Measurements from ENCODE around the gene CHRNB2. TPM values are rescaled to one million over a fixed set of nuclear protein-coding genes. Genes with fewer than 3 reads are reported as not detected.

The CHRNB2 gene
- polyA plus RNA-seq, 3 donors = 0.47 to 0.75 (median 0.47) TPM

- no peak for DNase-seq (ENCODE audit: low read depth in 3 of 3, low spot score in 2 of 3)
Observed at GRCh38 chr1:154577346-154578057, 9.9 kb downstream of the CHRNB2 start.

- no peak for DNase-seq (ENCODE audit: low read depth in 3 of 3, low spot score in 2 of 3)
Observed at GRCh38 chr1:154578058-154578418, 10.5 kb downstream of the CHRNB2 start.

- DNase-seq (ENCODE audit: low read depth in 3 of 3, low spot score in 2 of 3) = no peak
Observed at GRCh38 chr1:154579374-154579773, 11.8 kb downstream of the CHRNB2 start.

GRCh38 chr1:154581766-154582165 lies 14.2 kb downstream of the CHRNB2 start:
- no peak for DNase-seq (ENCODE audit: low read depth in 3 of 3, low spot score in 2 of 3)

GRCh38 chr1:154582885-154583284 lies 15.3 kb downstream of the CHRNB2 start:
- DNase-seq (ENCODE audit: low read depth in 3 of 3, low spot score in 2 of 3) = no peak

- no peak for DNase-seq (ENCODE audit: low read depth in 3 of 3, low spot score in 2 of 3)
Observed at GRCh38 chr1:154583773-154584172, 16.2 kb downstream of the CHRNB2 start.

GRCh38 chr1:154584267-154584994 lies 16.9 kb downstream of the CHRNB2 start:
- no peak for DNase-seq (ENCODE audit: low read depth in 3 of 3, low spot score in 2 of 3)

- DNase-seq (ENCODE audit: low read depth in 3 of 3, low spot score in 2 of 3) = no peak
Observed at GRCh38 chr1:154586231-154586630, 18.7 kb downstream of the CHRNB2 start.

GRCh38 chr1:154586641-154587040 lies 19.1 kb downstream of the CHRNB2 start:
- no peak for DNase-seq (ENCODE audit: low read depth in 3 of 3, low spot score in 2 of 3)

GRCh38 chr1:154589780-154590179 lies 22.2 kb downstream of the CHRNB2 start:
- no peak for DNase-seq (ENCODE audit: low read depth in 3 of 3, low spot score in 2 of 3)

GRCh38 chr1:154590756-154591155 lies 23.2 kb downstream of the CHRNB2 start:
- no peak for DNase-seq (ENCODE audit: low read depth in 3 of 3, low spot score in 2 of 3)

- DNase-seq (ENCODE audit: low read depth in 3 of 3, low spot score in 2 of 3) = no peak
Observed at GRCh38 chr1:154591206-154591605, 23.6 kb downstream of the CHRNB2 start.

- DNase-seq (ENCODE audit: low read depth in 3 of 3, low spot score in 2 of 3) = no peak
Observed at GRCh38 chr1:154593390-154593789, 25.8 kb downstream of the CHRNB2 start.

- DNase-seq (ENCODE audit: low read depth in 3 of 3, low spot score in 2 of 3) = no peak
Observed at GRCh38 chr1:154594811-154595210, 27.2 kb downstream of the CHRNB2 start.

GRCh38 chr1:154595621-154596020 lies 28.0 kb downstream of the CHRNB2 start:
- no peak for DNase-seq (ENCODE audit: low read depth in 3 of 3, low spot score in 2 of 3)

GRCh38 chr1:154598871-154599635 lies 31.5 kb downstream of the CHRNB2 start:
- DNase-seq (ENCODE audit: low read depth in 3 of 3, low spot score in 2 of 3) = no peak

GRCh38 chr1:154599658-154600057 lies 32.1 kb downstream of the CHRNB2 start:
- DNase-seq (ENCODE audit: low read depth in 3 of 3, low spot score in 2 of 3) = no peak

GRCh38 chr1:154603317-154603716 lies 35.7 kb downstream of the CHRNB2 start:
- no peak for DNase-seq (ENCODE audit: low read depth in 3 of 3, low spot score in 2 of 3)

GRCh38 chr1:154605534-154605933 lies 38.0 kb downstream of the CHRNB2 start:
- DNase-seq (ENCODE audit: low read depth in 3 of 3, low spot score in 2 of 3) = no peak

- DNase-seq (ENCODE audit: low read depth in 3 of 3, low spot score in 2 of 3) = no peak
Observed at GRCh38 chr1:154607106-154607608, 39.6 kb downstream of the CHRNB2 start.

Measured in right renal cortex interstitium (tissue), 3 donors.